PC-9 (cell line): ENCODE results near the gene CCDC51. TPM values are rescaled to one million over a fixed set of nuclear protein-coding genes. Genes with fewer than 3 reads are reported as not detected.

Source experiments
- BruUV-seq: library from RNA; stranded (reverse); fragments of 400-500 nt; replicated peaks from 2 replicates; lab custom pipeline; 2021; lab: Mats Ljungman, UMichigan
- CTCF ChIA-PET: fragments of 300-600 bp; sonication (Branson Sonifier 250); formaldehyde crosslinking; loops from one replicate; lab custom pipeline; 2022; ENCODE audit warnings: antibody characterized with exemption; lab: Charles Lee
- POLR2A ChIA-PET: fragments of 300-600 bp; sonication (Branson Sonifier 250); formaldehyde crosslinking; loops from one replicate; lab custom pipeline; 2022; ENCODE audit warnings: antibody characterized with exemption; ENCODE audit not compliant: unreplicated experiment; lab: Charles Lee
- DNase-seq, 2 experiments: peaks; one replicate each; pipeline versions ENCODE4 v3.0.0 to v3.0.0-alpha.2; 2015 to 2022; ENCODE audit warnings: mixed read lengths in 1 of 2
- H2AFZ ChIP-seq: fragments of 200-600 bp; sonication (generic); 2 replicates; pipeline ENCODE4 v1.8.1; 2017; ENCODE audit warnings: antibody characterized with exemption
- H3F3A ChIP-seq: fragments of 200-600 bp; sonication (generic); 2 replicates; pipeline ENCODE4 v1.8.1; 2017; ENCODE audit warnings: antibody characterized with exemption, mild to moderate bottlenecking, low read depth; ENCODE audit not compliant: insufficient read depth
- H3K27ac ChIP-seq: fragments of 200-600 bp; sonication (generic); 2 replicates; pipeline ENCODE4 v1.6.1; 2016; ENCODE audit warnings: mixed run types
- H3K27me3 ChIP-seq: fragments of 200-600 bp; sonication (generic); 2 replicates; pipeline ENCODE4 v1.6.1; 2016; ENCODE audit warnings: low read depth, mixed run types; ENCODE audit not compliant: insufficient read depth
- H3K36me3 ChIP-seq: fragments of 200-600 bp; sonication (generic); 2 replicates; pipeline ENCODE4 v1.6.1; 2016; ENCODE audit warnings: low read depth, mixed run types
- H3K4me1 ChIP-seq: fragments of 200-600 bp; sonication (generic); replicated peaks from 2 replicates; pipeline ENCODE4 v1.6.1; 2016; ENCODE audit warnings: mixed run types; ENCODE audit not compliant: insufficient read depth
- H3K4me2 ChIP-seq: fragments of 200-600 bp; sonication (generic); 2 replicates; pipeline ENCODE4 v1.6.1; 2017; ENCODE audit warnings: mixed run types
- H3K4me3 ChIP-seq: fragments of 200-600 bp; sonication (generic); 2 replicates; pipeline ENCODE4 v1.6.1; 2016; ENCODE audit warnings: mixed run types
- H3K79me2 ChIP-seq: fragments of 200-600 bp; sonication (generic); 2 replicates; pipeline ENCODE4 v1.6.1; 2017; ENCODE audit warnings: low read depth, mixed run types
- H3K9me2 ChIP-seq: fragments of 200-600 bp; sonication (generic); 2 replicates; pipeline ENCODE4 v1.8.1; 2017; ENCODE audit warnings: mild to moderate bottlenecking; ENCODE audit not compliant: insufficient read depth
- H3K9me3 ChIP-seq: fragments of 200-600 bp; sonication (generic); 2 replicates; pipeline ENCODE4 v1.8.1; 2016; ENCODE audit warnings: low read depth; ENCODE audit not compliant: insufficient read depth
- H4K20me1 ChIP-seq: fragments of 200-600 bp; sonication (generic); 2 replicates; pipeline ENCODE4 v1.8.1; 2017; ENCODE audit not compliant: insufficient read depth
- EZH2 ChIP-seq: fragments of 200-600 bp; sonication (generic); IDR thresholded peaks from 2 replicates; pipeline ENCODE4 v1.8.0; 2017; ENCODE audit warnings: antibody characterized with exemption, low read depth
- intact Hi-C: fragments of 100-400 bp; cut with micrococcal nuclease; formaldehyde crosslinking; loops from one replicate; pipeline ENCODE4 v1.10.0; 2022; ENCODE audit not compliant: unreplicated experiment
- total RNA-seq: library from RNA; stranded (reverse); gene quantifications from 2 replicates; pipeline ENCODE4 v1.2.3, GENCODE V29; 2021
- TF ChIP-seq, protein P1 (sequence below): fragments of 200-600 bp; sonication (generic); conservative IDR thresholded peaks from 2 replicates; pipeline ENCODE4 v1.6.1; 2017; ENCODE audit warnings: mixed run types, antibody characterized with exemption, mild to moderate bottlenecking, moderate library complexity

CCDC51 gene
- total RNA-seq, 1 experiment from 2014 or later, result 28.5 TPM

- intact Hi-C loops, result loop anchor here (5.0 kb wide), 1 partner anchor 128 kb away; the partner anchor contains the start of gene COL7A1
- BruUV-seq, result no TSS peak
- Histone ChIP-seq H4K20me1 (no peaks in the 10 kb centered on the region), H2AFZ (no peak overlapping the region), H3K4me3 (no peak overlapping the region), H3K36me3 (no peaks in the 10 kb centered on the region), H3K9me3 (no peaks in the 10 kb centered on the region), H3K79me2 (peaks cover 34% of the 10 kb centered on the region), H3K4me2 (no peak overlapping the region), H3K27me3 (no peaks in the 10 kb centered on the region), H3K4me1 (peaks cover 33% of the 10 kb centered on the region), H3K9me2 (no peaks in the 10 kb centered on the region), H3F3A (peaks cover 12% of the 10 kb centered on the region; the same call in 1 of the 2 replicates), H3K27ac (no peak overlapping the region)
- no peak for TF ChIP-seq EZH2
- TF ChIP-seq, protein P1, sequence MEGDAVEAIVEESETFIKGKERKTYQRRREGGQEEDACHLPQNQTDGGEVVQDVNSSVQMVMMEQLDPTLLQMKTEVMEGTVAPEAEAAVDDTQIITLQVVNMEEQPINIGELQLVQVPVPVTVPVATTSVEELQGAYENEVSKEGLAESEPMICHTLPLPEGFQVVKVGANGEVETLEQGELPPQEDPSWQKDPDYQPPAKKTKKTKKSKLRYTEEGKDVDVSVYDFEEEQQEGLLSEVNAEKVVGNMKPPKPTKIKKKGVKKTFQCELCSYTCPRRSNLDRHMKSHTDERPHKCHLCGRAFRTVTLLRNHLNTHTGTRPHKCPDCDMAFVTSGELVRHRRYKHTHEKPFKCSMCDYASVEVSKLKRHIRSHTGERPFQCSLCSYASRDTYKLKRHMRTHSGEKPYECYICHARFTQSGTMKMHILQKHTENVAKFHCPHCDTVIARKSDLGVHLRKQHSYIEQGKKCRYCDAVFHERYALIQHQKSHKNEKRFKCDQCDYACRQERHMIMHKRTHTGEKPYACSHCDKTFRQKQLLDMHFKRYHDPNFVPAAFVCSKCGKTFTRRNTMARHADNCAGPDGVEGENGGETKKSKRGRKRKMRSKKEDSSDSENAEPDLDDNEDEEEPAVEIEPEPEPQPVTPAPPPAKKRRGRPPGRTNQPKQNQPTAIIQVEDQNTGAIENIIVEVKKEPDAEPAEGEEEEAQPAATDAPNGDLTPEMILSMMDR, result no peak
- POLR2A ChIA-PET, result interaction anchor here (0.6 kb wide), 1 partner anchor 812 kb away, joined by 10 read pairs; no protein-coding TSS in a partner anchor
- CTCF ChIA-PET, result no interaction called here
- DNase-seq, result no peak
Measured at GRCh38 chr3:48469046-48469915, 29.4 kb upstream of the CCDC51 start.

DNA sequence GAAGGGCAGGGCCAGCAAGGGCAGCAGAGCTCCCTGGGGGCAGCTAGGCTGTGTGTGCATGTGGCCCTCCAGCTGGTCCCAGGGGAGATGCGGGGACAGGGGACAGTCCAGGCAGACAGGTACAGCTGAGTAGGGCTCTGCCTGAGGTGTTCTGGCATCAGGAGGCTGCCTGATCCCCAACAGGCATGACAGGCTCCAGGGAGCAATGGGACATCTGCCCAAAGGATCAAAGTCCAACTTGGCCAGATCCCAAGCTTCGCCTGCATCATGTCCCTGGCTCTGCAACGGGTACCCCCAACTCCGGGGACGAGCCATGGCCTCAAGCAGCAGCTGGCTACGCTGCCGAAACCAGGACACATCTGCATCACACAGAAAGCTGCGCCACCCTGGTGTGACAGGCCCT, 28.4 kb upstream of the CCDC51 start:
- H3K36me3 ChIP-seq, result no peaks in the 10 kb centered on the region
- H3K4me3 ChIP-seq, result no peak overlapping the region
- H4K20me1 ChIP-seq, result no peaks in the 10 kb centered on the region
- CTCF ChIA-PET, result no interaction called here
- H3K4me1 ChIP-seq, result peaks cover 28% of the 10 kb centered on the region
- H2AFZ ChIP-seq, result no peak overlapping the region
- POLR2A ChIA-PET, result no interaction called here
- intact Hi-C loops, result loop anchor here (5.0 kb wide), 1 partner anchor 129 kb away; the partner anchor contains the start of gene COL7A1
- no peaks in the 10 kb centered on the region for H3K9me3 ChIP-seq
- TF ChIP-seq, protein P1, result no peak
- TF ChIP-seq EZH2, result no peak
- H3K9me2 ChIP-seq, result no peaks in the 10 kb centered on the region
- peaks cover 7% of the 10 kb centered on the region; the same call in 1 of the 2 replicates for H3F3A ChIP-seq
- no peak overlapping the region for H3K4me2 ChIP-seq
- DNase-seq, result no peak
- H3K27ac ChIP-seq, result no peak overlapping the region
- no peaks in the 10 kb centered on the region for H3K27me3 ChIP-seq
- no TSS peak for BruUV-seq
- H3K79me2 ChIP-seq, result peaks cover 34% of the 10 kb centered on the region

GRCh38 chr3:48467473-48468267, 27.8 kb upstream of the CCDC51 start:
- DNase-seq, result no peak
- Histone ChIP-seq H3K79me2 (peaks cover 34% of the 10 kb centered on the region), H3K4me1 (peaks cover 26% of the 10 kb centered on the region), H3K9me3 (no peaks in the 10 kb centered on the region), H3F3A (peaks cover 5% of the 10 kb centered on the region; the same call in 1 of the 2 replicates), H3K27ac (no peak overlapping the region), H3K9me2 (no peaks in the 10 kb centered on the region), H3K4me2 (peak overlapping the region; percentile 93), H3K27me3 (no peaks in the 10 kb centered on the region), H4K20me1 (no peaks in the 10 kb centered on the region), H3K4me3 (no peak overlapping the region), H3K36me3 (no peaks in the 10 kb centered on the region), H2AFZ (no peak overlapping the region)
- intact Hi-C loops, result loop anchor here (5.0 kb wide), 1 partner anchor 130 kb away; the partner anchor contains the start of gene COL7A1
- TF ChIP-seq, protein P1, result no peak
- TF ChIP-seq EZH2, result no peak
- POLR2A ChIA-PET, result no interaction called here
- no TSS peak for BruUV-seq
- CTCF ChIA-PET, result interaction anchor here (1.3 kb wide), 1 partner anchor 40 kb away, joined by 4 read pairs; no protein-coding TSS in a partner anchor
